Mesenchymal stem cell (in vitro differentiated cells and primary cell): ENCODE results near the gene RAD1.

Experiments used
- DNase-seq: peaks from one replicate; pipeline ENCODE4 v3.0.0-alpha.2; 2013
- H2AFZ ChIP-seq: one replicate; pipeline ENCODE4 v1.6.1; 2013; ENCODE audit warnings: low read depth, mild to moderate bottlenecking, control low read depth, inconsistent platforms, low read length, moderate library complexity
- H2AK5ac ChIP-seq: 2 replicates; pipeline ENCODE4 v1.6.1; 2013; ENCODE audit warnings: low read length, moderate library complexity, mild to moderate bottlenecking, inconsistent platforms; ENCODE audit not compliant: severe bottlenecking
- H2BK120ac ChIP-seq: one replicate; pipeline ENCODE4 v1.6.1; 2013; ENCODE audit warnings: low read depth, mild to moderate bottlenecking, inconsistent platforms, low read length, moderate library complexity
- H2BK12ac ChIP-seq, 2 experiments: one replicate each; pipeline ENCODE4 v1.6.1; 2013; ENCODE audit warnings: inconsistent platforms in 2 of 2, low read length in 2 of 2, mild to moderate bottlenecking in 2 of 2, moderate library complexity in 2 of 2, control low read depth in 1 of 2
- H2BK15ac ChIP-seq: one replicate; pipeline ENCODE4 v1.6.1; 2013; ENCODE audit warnings: mild to moderate bottlenecking, low read depth, inconsistent platforms; ENCODE audit not compliant: poor library complexity, severe bottlenecking
- H2BK5ac ChIP-seq: 2 replicates; pipeline ENCODE4 v1.6.1; 2013; ENCODE audit warnings: low read depth, mild to moderate bottlenecking, low read length, control low read depth, inconsistent platforms; ENCODE audit not compliant: poor library complexity, severe bottlenecking
- H3K14ac ChIP-seq, 2 experiments: one replicate each; pipeline ENCODE4 v1.6.1; 2013; ENCODE audit warnings: inconsistent platforms in 2 of 2, low read length in 2 of 2, control low read depth in 1 of 2, mild to moderate bottlenecking in 1 of 2, moderate library complexity in 1 of 2
- H3K18ac ChIP-seq, 2 experiments: one replicate each; pipeline ENCODE4 v1.6.1; 2013; ENCODE audit warnings: inconsistent platforms in 2 of 2, low read length in 2 of 2, control low read depth in 1 of 2, low read depth in 1 of 2, mild to moderate bottlenecking in 1 of 2
- H3K23ac ChIP-seq, 2 experiments: one replicate each; pipeline ENCODE4 v1.6.1; 2013; ENCODE audit warnings: inconsistent platforms in 2 of 2, low read length in 2 of 2, mild to moderate bottlenecking in 2 of 2, moderate library complexity in 2 of 2, control low read depth in 1 of 2
- H3K27ac ChIP-seq: 2 replicates; pipeline ENCODE4 v1.5.1; 2013; ENCODE audit warnings: mild to moderate bottlenecking, moderate library complexity, low read length, control low read depth, inconsistent platforms; ENCODE audit not compliant: poor library complexity, severe bottlenecking
- H3K27me3 ChIP-seq, 2 experiments: 2 replicates each; pipeline versions ENCODE4 v1.6.1 to v1.7.0; 2013; ENCODE audit warnings: low read length in 2 of 2, mild to moderate bottlenecking in 2 of 2, moderate library complexity in 2 of 2, control low read depth in 1 of 2, inconsistent platforms in 1 of 2; ENCODE audit not compliant: control insufficient read depth in 1 of 2, insufficient read depth in 1 of 2
- H3K36me3 ChIP-seq, 2 experiments: 2 replicates each; pipeline versions ENCODE4 v1.6.1 to v1.7.0; 2013; ENCODE audit warnings: low read length in 2 of 2, control low read depth in 1 of 2, inconsistent platforms in 1 of 2, low read depth in 1 of 2, mild to moderate bottlenecking in 1 of 2; ENCODE audit not compliant: insufficient read depth in 2 of 2, control insufficient read depth in 1 of 2
- H3K4ac ChIP-seq, 2 experiments: one replicate each; pipeline ENCODE4 v1.6.1; 2013; ENCODE audit warnings: inconsistent platforms in 2 of 2, low read length in 2 of 2, mild to moderate bottlenecking in 2 of 2, moderate library complexity in 2 of 2, control low read depth in 1 of 2, low read depth in 1 of 2
- H3K4me1 ChIP-seq: 2 replicates; pipeline ENCODE4 v1.6.1; 2013; ENCODE audit warnings: low read depth, low read length, control low read depth; ENCODE audit not compliant: control insufficient read depth, insufficient read depth
- H3K4me2 ChIP-seq: 2 replicates; pipeline ENCODE4 v1.6.1; 2013; ENCODE audit warnings: low read length, mild to moderate bottlenecking, inconsistent platforms; ENCODE audit not compliant: poor library complexity, severe bottlenecking
- H3K4me3 ChIP-seq, 2 experiments: 2 replicates each; pipeline versions ENCODE4 v1.5.1 to v1.7.0; 2013; ENCODE audit warnings: low read length in 2 of 2, mild to moderate bottlenecking in 2 of 2, control low read depth in 1 of 2, low read depth in 1 of 2; ENCODE audit not compliant: insufficient read depth in 1 of 2
- H3K79me1 ChIP-seq: replicated peaks from 2 replicates; pipeline ENCODE4 v1.6.1; 2013; ENCODE audit warnings: mild to moderate bottlenecking, control low read depth, low read length, inconsistent platforms; ENCODE audit not compliant: poor library complexity, severe bottlenecking
- H3K9ac ChIP-seq: 2 replicates; pipeline ENCODE4 v1.7.0; 2013; ENCODE audit warnings: mild to moderate bottlenecking, low read length, moderate library complexity
- H3K9me3 ChIP-seq: 2 replicates; pipeline ENCODE4 v1.7.0; 2013; ENCODE audit warnings: mild to moderate bottlenecking, low read length; ENCODE audit not compliant: control insufficient read depth
- H4K8ac ChIP-seq: one replicate; pipeline ENCODE4 v1.6.1; 2013; ENCODE audit warnings: inconsistent platforms, mild to moderate bottlenecking, low read length, moderate library complexity
- H4K91ac ChIP-seq: one replicate; pipeline ENCODE4 v1.6.1; 2013; ENCODE audit warnings: mild to moderate bottlenecking, low read length, inconsistent platforms
- WGBS: methylation state at CpG from one replicate; pipeline ENCODE4 v1.1.7; 2013; ENCODE audit warnings: mixed read lengths; 5-methylcytosine and 5-hydroxymethylcytosine counted together

The RAD1 gene

DNA sequence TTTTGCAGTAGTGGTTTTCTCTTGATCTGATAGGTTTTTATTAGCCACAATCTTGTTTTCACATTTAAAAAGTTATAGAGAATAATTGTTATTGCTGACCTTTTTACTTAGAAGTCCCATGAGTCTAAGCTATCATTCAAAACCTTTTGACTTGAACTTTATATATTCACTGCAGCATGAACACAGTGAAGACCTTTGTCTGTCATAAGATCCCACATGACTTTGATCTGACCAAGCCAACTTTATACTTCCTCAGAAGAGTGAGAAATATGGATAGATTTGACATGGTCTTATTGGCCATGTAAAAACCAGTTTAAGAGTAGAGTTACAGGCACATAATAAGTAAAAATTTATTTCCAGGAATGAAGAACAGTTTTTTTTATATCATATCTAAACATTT is 34.1 kb downstream of the RAD1 start:
- Histone ChIP-seq H3K9ac (no peak overlapping the region), H3K4me2 (no peak overlapping the region), H3K14ac (no peak overlapping the region), H3K4me1 (no peaks in the 10 kb centered on the region), H4K91ac (no peak overlapping the region), H2AFZ (no peak overlapping the region), H2BK5ac (no peak overlapping the region), H4K8ac (no peak overlapping the region), H3K4me3 (no peak overlapping the region), H3K9me3 (peaks cover 8% of the 10 kb centered on the region), H2BK12ac (no peak overlapping the region), H2BK15ac (no peak overlapping the region), H2BK120ac (no peak overlapping the region), H3K36me3 (no peaks in the 10 kb centered on the region), H3K4ac (no peak overlapping the region), H3K23ac (no peak overlapping the region), H3K18ac (no peak overlapping the region), H3K79me1 (no peaks in the 10 kb centered on the region), H3K27ac (no peak overlapping the region), H2AK5ac (no peak overlapping the region), H3K27me3 (no peaks in the 10 kb centered on the region)
- DNase-seq = no peak

GRCh38 chr5:34876275-34876674 is 39.0 kb downstream of the RAD1 start:
- no peak overlapping the region for H4K8ac ChIP-seq
- H2BK15ac ChIP-seq = no peak overlapping the region
- no peak overlapping the region for H2BK5ac ChIP-seq
- no peak overlapping the region for H2BK120ac ChIP-seq
- no peaks in the 10 kb centered on the region for H3K4me1 ChIP-seq
- H3K4ac ChIP-seq = no peak overlapping the region
- H3K79me1 ChIP-seq = no peaks in the 10 kb centered on the region
- no peak overlapping the region for H2AFZ ChIP-seq
- H3K9ac ChIP-seq = no peak overlapping the region
- no peak overlapping the region for H2BK12ac ChIP-seq
- no peak overlapping the region for H3K27ac ChIP-seq
- H2AK5ac ChIP-seq = no peak overlapping the region
- H4K91ac ChIP-seq = no peak overlapping the region
- no peak for DNase-seq
- H3K23ac ChIP-seq = no peak overlapping the region
- H3K18ac ChIP-seq = no peak overlapping the region
- no peak overlapping the region for H3K4me2 ChIP-seq
- no peak overlapping the region for H3K4me3 ChIP-seq
- H3K9me3 ChIP-seq = peaks cover 15% of the 10 kb centered on the region
- H3K36me3 ChIP-seq = no peaks in the 10 kb centered on the region
- no peak overlapping the region for H3K14ac ChIP-seq
- H3K27me3 ChIP-seq = no peaks in the 10 kb centered on the region

GRCh38 chr5:34870382-34870781 is 44.9 kb downstream of the RAD1 start:
- H3K18ac ChIP-seq = no peak overlapping the region
- H4K8ac ChIP-seq = no peak overlapping the region
- H2BK15ac ChIP-seq = no peak overlapping the region
- no peak overlapping the region for H2BK12ac ChIP-seq
- H3K14ac ChIP-seq = no peak overlapping the region
- peaks cover under 1% of the 10 kb centered on the region for H3K9me3 ChIP-seq
- H3K4me2 ChIP-seq = no peak overlapping the region
- H4K91ac ChIP-seq = no peak overlapping the region
- no peak for DNase-seq
- no peak overlapping the region for H3K27ac ChIP-seq
- no peak overlapping the region for H3K23ac ChIP-seq
- H3K4me1 ChIP-seq = no peaks in the 10 kb centered on the region
- H3K79me1 ChIP-seq = no peaks in the 10 kb centered on the region
- no peak overlapping the region for H2BK5ac ChIP-seq
- no peaks in the 10 kb centered on the region for H3K27me3 ChIP-seq
- no peak overlapping the region for H2AK5ac ChIP-seq
- H3K4ac ChIP-seq = no peak overlapping the region
- WGBS = no CpG with 5 or more reads among the region's 2 CpGs
- no peak overlapping the region for H3K4me3 ChIP-seq
- H3K36me3 ChIP-seq = no peaks in the 10 kb centered on the region
- H2BK120ac ChIP-seq = no peak overlapping the region
- H3K9ac ChIP-seq = no peak overlapping the region
- H2AFZ ChIP-seq = no peak overlapping the region

GRCh38 chr5:34869256-34869655 is 46.0 kb downstream of the RAD1 start:
- Histone ChIP-seq H3K36me3 (no peaks in the 10 kb centered on the region), H3K18ac (no peak overlapping the region), H3K4ac (no peak overlapping the region), H3K4me3 (no peak overlapping the region), H2BK120ac (no peak overlapping the region), H4K8ac (no peak overlapping the region), H3K27me3 (no peaks in the 10 kb centered on the region), H3K9me3 (no peaks in the 10 kb centered on the region), H4K91ac (no peak overlapping the region), H3K27ac (no peak overlapping the region), H2BK5ac (no peak overlapping the region), H2AK5ac (no peak overlapping the region), H3K9ac (no peak overlapping the region), H2BK15ac (no peak overlapping the region), H2BK12ac (no peak overlapping the region), H2AFZ (no peak overlapping the region), H3K4me2 (no peak overlapping the region), H3K23ac (no peak overlapping the region), H3K14ac (no peak overlapping the region), H3K4me1 (no peaks in the 10 kb centered on the region), H3K79me1 (no peaks in the 10 kb centered on the region)
- no peak for DNase-seq
- 100% methylated on average over 1 of the region's 1 CpG for WGBS
